Trophoblast cell (in vitro differentiated cells and primary cell): ENCODE results near the gene ZPLD1.

ENCODE experiments used
- DNase-seq, 2 donors: peaks; one replicate each; pipeline ENCODE4 v3.0.0-alpha.2; 2016
- H2AFZ ChIP-seq: 2 replicates; pipeline ENCODE4 v1.6.1; 2013; ENCODE audit warnings: low read length, moderate library complexity, mild to moderate bottlenecking; ENCODE audit not compliant: insufficient read depth, poor library complexity
- H2AK5ac ChIP-seq: 2 replicates; pipeline ENCODE4 v1.6.1; 2013; ENCODE audit warnings: mild to moderate bottlenecking, low read length
- H2BK120ac ChIP-seq: 2 replicates; pipeline ENCODE4 v1.6.1; 2013; ENCODE audit warnings: low read length, mild to moderate bottlenecking, moderate library complexity; ENCODE audit not compliant: insufficient read depth, poor library complexity
- H2BK12ac ChIP-seq: 2 replicates; pipeline ENCODE4 v1.6.1; 2013; ENCODE audit warnings: mild to moderate bottlenecking, low read length, moderate library complexity
- H2BK5ac ChIP-seq: 2 replicates; pipeline ENCODE4 v1.6.1; 2013; ENCODE audit warnings: low read length, low read depth, moderate library complexity, mild to moderate bottlenecking; ENCODE audit not compliant: poor library complexity
- H3K14ac ChIP-seq: 2 replicates; pipeline ENCODE4 v1.6.1; 2013; ENCODE audit warnings: mild to moderate bottlenecking, low read length
- H3K18ac ChIP-seq: 2 replicates; pipeline ENCODE4 v1.6.1; 2013; ENCODE audit warnings: mild to moderate bottlenecking, low read length
- H3K23ac ChIP-seq: 2 replicates; pipeline ENCODE4 v1.6.1; 2013; ENCODE audit warnings: low read length
- H3K27ac ChIP-seq: 2 replicates; pipeline ENCODE4 v1.5.1; 2013; ENCODE audit warnings: low read depth, mild to moderate bottlenecking, inconsistent platforms, low read length, moderate library complexity
- H3K27me3 ChIP-seq: 2 replicates; pipeline ENCODE4 v1.6.1; 2013; ENCODE audit warnings: inconsistent platforms, mild to moderate bottlenecking, low read length, moderate library complexity; ENCODE audit not compliant: insufficient read depth
- H3K36me3 ChIP-seq, 2 experiments: 1 replicate in 1 of 2; 2 replicates in 1 of 2; pipeline ENCODE4 v1.6.1; 2013; ENCODE audit warnings: low read length in 2 of 2, mild to moderate bottlenecking in 2 of 2, moderate library complexity in 1 of 2; ENCODE audit not compliant: insufficient read depth in 2 of 2, control insufficient read depth in 1 of 2
- H3K4ac ChIP-seq: 2 replicates; pipeline ENCODE4 v1.6.1; 2013; ENCODE audit warnings: low read depth, mild to moderate bottlenecking, low read length, moderate library complexity
- H3K4me1 ChIP-seq, 2 experiments: 1 replicate in 1 of 2; 2 replicates in 1 of 2; pipeline ENCODE4 v1.6.1; 2013; ENCODE audit warnings: low read length in 2 of 2, mild to moderate bottlenecking in 2 of 2, moderate library complexity in 1 of 2; ENCODE audit not compliant: insufficient read depth in 2 of 2, control insufficient read depth in 1 of 2
- H3K4me2 ChIP-seq: 2 replicates; pipeline ENCODE4 v1.6.1; 2013; ENCODE audit warnings: inconsistent platforms, mild to moderate bottlenecking, low read length, moderate library complexity
- H3K4me3 ChIP-seq: 2 replicates; pipeline ENCODE4 v1.5.1; 2013; ENCODE audit warnings: mild to moderate bottlenecking, low read depth, low read length, inconsistent platforms
- H3K79me1 ChIP-seq: one replicate; pipeline ENCODE4 v1.6.1; 2013; ENCODE audit warnings: low read length
- H3K79me2 ChIP-seq: 2 replicates; pipeline ENCODE4 v1.6.1; 2013; ENCODE audit warnings: low read length, mild to moderate bottlenecking; ENCODE audit not compliant: control insufficient read depth, insufficient read depth, poor library complexity
- H3K9ac ChIP-seq: 2 replicates; pipeline ENCODE4 v1.6.1; 2013; ENCODE audit warnings: mild to moderate bottlenecking, low read length
- H3K9me3 ChIP-seq: 2 replicates; pipeline ENCODE4 v1.6.1; 2013; ENCODE audit warnings: low read depth, mild to moderate bottlenecking, control low read depth, inconsistent platforms, low read length; ENCODE audit not compliant: insufficient read depth
- H4K12ac ChIP-seq: 2 replicates; pipeline ENCODE4 v1.6.1; 2013; ENCODE audit warnings: low read depth, mild to moderate bottlenecking, low read length, moderate library complexity
- H4K8ac ChIP-seq: 2 replicates; pipeline ENCODE4 v1.6.1; 2013; ENCODE audit warnings: low read depth, mild to moderate bottlenecking, low read length, moderate library complexity
- H4K91ac ChIP-seq: one replicate; pipeline ENCODE4 v1.6.1; 2013; ENCODE audit warnings: low read depth, mild to moderate bottlenecking, low read length, moderate library complexity
- WGBS: extraction: QIAGEN DNeasy Blood & Tissue Kit; methylation state at CpG from one replicate; pipeline ENCODE4 v1.1.7; 2013; ENCODE audit warnings: missing lambda C conversion rate; ENCODE audit not compliant: insufficient read length, insufficient coverage; ENCODE audit errors: extremely low coverage; 5-methylcytosine and 5-hydroxymethylcytosine counted together

Gene ZPLD1

DNA sequence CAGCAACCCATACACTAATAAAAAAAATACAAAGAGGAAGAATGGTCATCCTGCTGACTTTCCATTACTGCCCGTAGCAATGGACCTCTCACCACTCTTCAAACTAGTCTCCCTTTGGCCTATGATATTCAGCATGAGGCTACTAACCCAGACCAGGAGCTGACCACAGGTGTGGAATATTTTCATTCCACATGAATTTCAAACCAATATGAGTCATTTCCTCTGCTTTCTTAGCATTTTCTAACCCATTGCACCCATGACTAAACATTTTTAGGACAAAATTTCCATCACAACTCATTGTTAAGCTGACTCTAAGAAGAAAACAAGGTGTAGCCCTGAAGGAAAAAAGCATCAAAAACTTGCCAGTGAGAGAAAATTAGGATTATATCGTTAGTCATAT, 34.0 kb upstream of the ZPLD1 start:
- Histone ChIP-seq H3K79me2 (no peaks in the 10 kb centered on the region), H2BK12ac (no peak overlapping the region)
- no CpG with 5 or more reads among the region's 2 CpGs for WGBS

DNA sequence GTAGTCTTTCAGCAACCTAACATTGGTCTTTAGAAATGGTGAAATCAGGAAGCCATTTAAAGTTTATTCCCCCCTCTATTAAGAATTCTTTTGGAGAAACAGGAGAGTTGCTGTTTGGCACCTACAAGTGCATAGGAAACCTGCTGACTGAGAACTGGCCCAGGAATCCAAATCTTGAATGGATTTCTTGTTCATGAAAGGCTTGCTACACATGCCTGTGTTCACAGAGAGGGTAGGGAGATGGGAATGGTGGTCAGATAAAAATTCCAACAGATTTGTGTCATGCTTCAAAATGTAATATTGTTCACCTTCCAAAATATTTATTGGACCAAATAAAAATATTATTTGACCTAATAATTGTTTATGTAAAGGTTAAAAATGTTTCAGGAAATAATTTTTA, 24.2 kb upstream of the ZPLD1 start:
- Histone ChIP-seq H3K79me2 (no peaks in the 10 kb centered on the region), H3K14ac (no peak overlapping the region), H3K4me1 (no peaks in the 10 kb centered on the region), H3K79me1 (no peaks in the 10 kb centered on the region), H4K12ac (no peak overlapping the region), H3K4ac (no peak overlapping the region), H2BK120ac (no peak overlapping the region), H4K91ac (no peak overlapping the region), H4K8ac (no peak overlapping the region), H3K27ac (no peak overlapping the region), H3K4me3 (no peak overlapping the region), H2AK5ac (no peak overlapping the region), H3K4me2 (no peak overlapping the region), H2BK12ac (no peak overlapping the region), H3K27me3 (no peaks in the 10 kb centered on the region), H3K36me3 (no peaks in the 10 kb centered on the region), H3K18ac (no peak overlapping the region), H3K9me3 (no peaks in the 10 kb centered on the region), H3K23ac (no peak overlapping the region), H3K9ac (no peak overlapping the region), H2BK5ac (no peak overlapping the region), H2AFZ (no peak overlapping the region)
- DNase-seq: no peak

More for the DNA sequence above, 34.0 kb upstream of the ZPLD1 start:
- no peaks in the 10 kb centered on the region for H3K79me1 ChIP-seq
- no peak overlapping the region for H3K14ac ChIP-seq
- H3K4ac ChIP-seq: no peak overlapping the region
- H4K12ac ChIP-seq: no peak overlapping the region
- H3K23ac ChIP-seq: no peak overlapping the region
- H3K4me2 ChIP-seq: no peak overlapping the region
- H3K9ac ChIP-seq: no peak overlapping the region
- H3K9me3 ChIP-seq: no peaks in the 10 kb centered on the region
- H4K91ac ChIP-seq: no peak overlapping the region
- H2AFZ ChIP-seq: no peak overlapping the region
- DNase-seq: no peak
- no peaks in the 10 kb centered on the region for H3K27me3 ChIP-seq
- no peak overlapping the region for H3K18ac ChIP-seq
- H2BK5ac ChIP-seq: no peak overlapping the region
- H2AK5ac ChIP-seq: no peak overlapping the region
- H2BK120ac ChIP-seq: no peak overlapping the region
- H3K4me1 ChIP-seq: no peaks in the 10 kb centered on the region
- H3K4me3 ChIP-seq: no peak overlapping the region
- no peaks in the 10 kb centered on the region for H3K36me3 ChIP-seq
- no peak overlapping the region for H4K8ac ChIP-seq
- H3K27ac ChIP-seq: no peak overlapping the region

DNA sequence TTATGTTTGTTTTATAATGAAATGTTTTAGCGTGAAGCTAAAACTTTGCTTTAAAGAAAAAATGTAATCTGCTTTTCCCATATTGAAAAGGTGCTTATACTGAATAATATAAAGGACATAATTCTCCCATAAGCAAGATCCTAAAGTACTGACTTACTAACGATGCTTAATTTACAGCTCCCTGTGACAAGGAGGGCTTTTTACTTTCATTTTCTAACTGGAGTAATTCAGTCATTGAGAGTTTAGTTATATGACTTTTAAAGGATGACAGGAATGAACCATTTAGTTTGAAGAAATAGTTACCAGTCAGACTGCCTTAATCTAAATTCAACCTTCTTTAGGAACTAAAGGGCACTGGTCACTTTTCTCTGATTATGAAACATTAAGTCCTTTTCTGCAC, 19.3 kb upstream of the ZPLD1 start:
- Histone ChIP-seq H4K91ac (no peak overlapping the region), H3K14ac (no peak overlapping the region), H3K27ac (no peak overlapping the region), H3K9me3 (no peaks in the 10 kb centered on the region), H2BK120ac (no peak overlapping the region), H3K18ac (no peak overlapping the region), H2BK12ac (no peak overlapping the region), H4K12ac (no peak overlapping the region), H3K4me3 (no peak overlapping the region), H3K9ac (no peak overlapping the region), H3K79me1 (no peaks in the 10 kb centered on the region), H3K4me2 (no peak overlapping the region), H3K27me3 (no peaks in the 10 kb centered on the region), H2BK5ac (no peak overlapping the region), H4K8ac (no peak overlapping the region), H2AK5ac (no peak overlapping the region), H3K23ac (no peak overlapping the region), H2AFZ (no peak overlapping the region), H3K4me1 (no peaks in the 10 kb centered on the region), H3K79me2 (no peaks in the 10 kb centered on the region), H3K4ac (no peak overlapping the region), H3K36me3 (no peaks in the 10 kb centered on the region)
- no peak for DNase-seq
- WGBS: no CpG with 5 or more reads among the region's 2 CpGs

DNA sequence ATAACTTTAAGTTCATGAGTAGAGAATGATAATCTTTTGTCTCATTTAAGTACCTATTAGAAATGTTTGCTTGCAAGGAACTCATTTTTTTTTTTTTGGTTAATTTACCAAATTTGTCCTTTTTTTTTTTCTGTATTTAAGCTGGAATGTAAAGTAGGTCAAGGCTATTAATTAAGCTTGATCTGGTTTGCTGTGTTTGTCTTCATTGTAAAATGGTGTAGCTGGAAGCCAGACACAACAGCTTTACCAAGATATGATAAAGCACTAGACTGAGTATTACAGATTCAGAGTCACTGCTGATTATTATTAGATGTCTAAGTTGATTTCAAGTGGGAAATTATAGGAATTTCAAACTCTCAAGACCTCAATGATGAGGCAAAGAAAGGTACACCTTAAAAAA, 15.0 kb upstream of the ZPLD1 start:
- H3K14ac ChIP-seq: no peak overlapping the region
- H3K27me3 ChIP-seq: no peaks in the 10 kb centered on the region
- no peaks in the 10 kb centered on the region for H3K4me1 ChIP-seq
- no peaks in the 10 kb centered on the region for H3K79me1 ChIP-seq
- H3K79me2 ChIP-seq: no peaks in the 10 kb centered on the region
- H2AK5ac ChIP-seq: no peak overlapping the region
- H3K4me3 ChIP-seq: no peak overlapping the region
- H4K12ac ChIP-seq: no peak overlapping the region
- no peak overlapping the region for H3K18ac ChIP-seq
- no peak overlapping the region for H2AFZ ChIP-seq
- no peak overlapping the region for H2BK120ac ChIP-seq
- no peak overlapping the region for H4K91ac ChIP-seq
- H3K36me3 ChIP-seq: no peaks in the 10 kb centered on the region
- H2BK5ac ChIP-seq: no peak overlapping the region
- no peak overlapping the region for H2BK12ac ChIP-seq
- DNase-seq: no peak
- no peak overlapping the region for H3K9ac ChIP-seq
- H3K4ac ChIP-seq: no peak overlapping the region
- H3K23ac ChIP-seq: no peak overlapping the region
- no peaks in the 10 kb centered on the region for H3K9me3 ChIP-seq
- H3K4me2 ChIP-seq: no peak overlapping the region
- H3K27ac ChIP-seq: no peak overlapping the region
- H4K8ac ChIP-seq: no peak overlapping the region

DNA sequence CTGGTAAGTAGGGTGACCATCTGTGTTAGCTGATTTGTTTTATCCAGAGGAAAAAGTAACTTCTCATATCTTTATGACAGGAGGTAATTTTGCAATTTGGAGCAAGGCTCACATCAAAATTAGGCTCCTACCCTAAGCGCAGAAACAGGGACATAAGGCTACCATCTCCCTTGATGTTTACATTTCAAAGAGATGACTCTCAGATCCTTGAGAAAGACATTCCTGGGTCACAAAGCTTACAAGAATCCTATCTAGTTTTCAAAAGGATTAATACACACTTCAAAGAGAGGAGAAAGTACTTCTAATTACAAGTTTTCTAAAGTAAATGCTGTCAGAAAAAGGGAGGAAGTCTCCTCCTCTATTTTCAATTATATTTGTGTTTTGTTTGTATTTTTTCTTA, 7.0 kb downstream of the ZPLD1 start:
- Histone ChIP-seq H3K27ac (no peak overlapping the region), H3K36me3 (no peaks in the 10 kb centered on the region), H3K4me2 (no peak overlapping the region), H3K4ac (no peak overlapping the region), H2AK5ac (no peak overlapping the region), H2BK12ac (no peak overlapping the region), H3K79me2 (no peaks in the 10 kb centered on the region), H3K18ac (no peak overlapping the region), H4K91ac (no peak overlapping the region), H2AFZ (no peak overlapping the region), H3K23ac (no peak overlapping the region), H4K8ac (no peak overlapping the region), H3K27me3 (no peaks in the 10 kb centered on the region), H2BK120ac (no peak overlapping the region), H2BK5ac (no peak overlapping the region), H3K9ac (no peak overlapping the region), H4K12ac (no peak overlapping the region), H3K14ac (no peak overlapping the region), H3K9me3 (no peaks in the 10 kb centered on the region), H3K79me1 (no peaks in the 10 kb centered on the region), H3K4me3 (no peak overlapping the region), H3K4me1 (no peaks in the 10 kb centered on the region)
- WGBS: no CpG with 5 or more reads among the region's 1 CpG
- no peak for DNase-seq
